Osteocyte (in vitro differentiated cells): ENCODE measurements around the gene VEPH1. TPM values are rescaled to one million over a fixed set of nuclear protein-coding genes. Genes with fewer than 3 reads are reported as not detected.

Experiments used
- DNase-seq: peaks from one replicate; pipeline ENCODE4 v3.0.0; 2021; ENCODE audit warnings: mixed read lengths; ENCODE audit not compliant: unreplicated experiment; ENCODE audit errors: extremely low spot score
- H3K27ac Mint-ChIP-seq: one replicate; pipeline ENCODE4 v1.8.0; 2021; ENCODE audit warnings: mild to moderate bottlenecking, mixed read lengths; ENCODE audit not compliant: unreplicated experiment
- H3K27me3 Mint-ChIP-seq: one replicate; pipeline ENCODE4 v1.8.0; 2021; ENCODE audit warnings: mixed read lengths; ENCODE audit not compliant: unreplicated experiment
- H3K36me3 Mint-ChIP-seq: one replicate; pipeline ENCODE4 v1.8.0; 2021; ENCODE audit warnings: mixed read lengths; ENCODE audit not compliant: unreplicated experiment
- H3K4me1 Mint-ChIP-seq: one replicate; pipeline ENCODE4 v1.8.0; 2021; ENCODE audit warnings: mixed read lengths; ENCODE audit not compliant: unreplicated experiment
- H3K4me3 Mint-ChIP-seq: one replicate; pipeline ENCODE4 v1.8.0; 2021; ENCODE audit warnings: mild to moderate bottlenecking, moderate library complexity, mixed read lengths; ENCODE audit not compliant: unreplicated experiment
- H3K9me3 Mint-ChIP-seq: one replicate; pipeline ENCODE4 v1.8.0; 2021; ENCODE audit warnings: mixed read lengths; ENCODE audit not compliant: unreplicated experiment
- total RNA-seq: library from RNA; stranded (reverse); gene quantifications from 2 replicates; pipeline ENCODE4 v1.2.1, GENCODE V29; 2021
- TF ChIP-seq, protein P1 (sequence below): fragments of 200-600 bp; sonication (generic); IDR thresholded peaks from 2 replicates; pipeline ENCODE4 v1.5.0; 2021; ENCODE audit warnings: antibody characterized with exemption, mild to moderate bottlenecking, moderate library complexity

VEPH1 gene
- total RNA-seq, 1 donor from 2014 or later: 0.46 TPM

DNA sequence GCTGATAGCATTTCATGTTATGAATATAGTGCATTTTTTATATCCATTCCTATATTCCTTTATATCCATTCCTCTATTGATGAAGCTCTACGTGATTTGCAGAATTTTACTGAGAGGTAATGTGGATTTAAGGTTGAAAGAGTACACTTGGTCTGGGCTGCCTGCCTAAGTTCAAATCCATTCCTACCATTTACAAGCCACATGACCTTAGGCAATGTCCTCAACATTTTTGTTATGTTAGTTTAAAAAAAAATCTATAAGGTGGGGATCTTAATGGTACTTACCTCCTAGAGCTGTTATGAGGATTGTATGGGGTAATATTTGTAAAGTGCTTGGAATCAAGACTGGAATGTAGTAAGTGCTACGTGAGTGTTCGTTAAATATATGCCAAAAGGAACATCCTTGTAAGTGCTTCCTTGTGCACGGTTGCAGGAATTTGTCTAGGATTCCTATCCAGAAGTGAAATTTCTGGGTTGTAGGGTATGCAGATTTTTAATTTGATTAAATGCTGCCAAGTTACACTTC, 11.2 kb upstream of the VEPH1 start:
- H3K4me1 Mint-ChIP-seq: no peaks in the 10 kb centered on the region
- peaks cover 3% of the 10 kb centered on the region for H3K9me3 Mint-ChIP-seq
- no peak overlapping the region for H3K4me3 Mint-ChIP-seq
- no peaks in the 10 kb centered on the region for H3K36me3 Mint-ChIP-seq
- H3K27me3 Mint-ChIP-seq: no peaks in the 10 kb centered on the region
- TF ChIP-seq, protein P1, sequence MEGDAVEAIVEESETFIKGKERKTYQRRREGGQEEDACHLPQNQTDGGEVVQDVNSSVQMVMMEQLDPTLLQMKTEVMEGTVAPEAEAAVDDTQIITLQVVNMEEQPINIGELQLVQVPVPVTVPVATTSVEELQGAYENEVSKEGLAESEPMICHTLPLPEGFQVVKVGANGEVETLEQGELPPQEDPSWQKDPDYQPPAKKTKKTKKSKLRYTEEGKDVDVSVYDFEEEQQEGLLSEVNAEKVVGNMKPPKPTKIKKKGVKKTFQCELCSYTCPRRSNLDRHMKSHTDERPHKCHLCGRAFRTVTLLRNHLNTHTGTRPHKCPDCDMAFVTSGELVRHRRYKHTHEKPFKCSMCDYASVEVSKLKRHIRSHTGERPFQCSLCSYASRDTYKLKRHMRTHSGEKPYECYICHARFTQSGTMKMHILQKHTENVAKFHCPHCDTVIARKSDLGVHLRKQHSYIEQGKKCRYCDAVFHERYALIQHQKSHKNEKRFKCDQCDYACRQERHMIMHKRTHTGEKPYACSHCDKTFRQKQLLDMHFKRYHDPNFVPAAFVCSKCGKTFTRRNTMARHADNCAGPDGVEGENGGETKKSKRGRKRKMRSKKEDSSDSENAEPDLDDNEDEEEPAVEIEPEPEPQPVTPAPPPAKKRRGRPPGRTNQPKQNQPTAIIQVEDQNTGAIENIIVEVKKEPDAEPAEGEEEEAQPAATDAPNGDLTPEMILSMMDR: no peak
- no peak for DNase-seq
- no peak overlapping the region for H3K27ac Mint-ChIP-seq

DNA sequence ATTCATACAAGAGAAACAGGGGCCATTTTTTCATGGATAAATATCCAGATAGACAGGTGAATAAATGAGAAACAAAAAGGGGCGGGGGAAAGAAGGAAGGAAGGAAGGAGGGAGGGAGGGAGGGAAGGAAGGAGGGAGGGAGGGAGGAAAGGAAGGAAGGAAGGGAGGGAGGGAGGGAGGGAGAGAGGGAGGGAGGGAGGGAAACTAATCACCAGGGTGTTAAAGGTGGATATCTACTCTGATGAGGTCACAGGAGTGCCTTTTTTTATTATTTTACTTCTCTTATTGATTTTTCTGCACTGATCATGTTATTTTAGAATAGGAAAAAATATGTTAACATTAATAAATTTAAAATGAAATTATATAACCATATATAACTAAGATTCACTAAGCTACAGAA, 10.4 kb upstream of the VEPH1 start:
- Mint-ChIP-seq H3K27me3 (no peaks in the 10 kb centered on the region), H3K36me3 (no peaks in the 10 kb centered on the region), H3K27ac (no peak overlapping the region), H3K9me3 (peaks cover 3% of the 10 kb centered on the region), H3K4me3 (no peak overlapping the region), H3K4me1 (no peaks in the 10 kb centered on the region)
- TF ChIP-seq, protein P1: no peak
- no peak for DNase-seq

DNA sequence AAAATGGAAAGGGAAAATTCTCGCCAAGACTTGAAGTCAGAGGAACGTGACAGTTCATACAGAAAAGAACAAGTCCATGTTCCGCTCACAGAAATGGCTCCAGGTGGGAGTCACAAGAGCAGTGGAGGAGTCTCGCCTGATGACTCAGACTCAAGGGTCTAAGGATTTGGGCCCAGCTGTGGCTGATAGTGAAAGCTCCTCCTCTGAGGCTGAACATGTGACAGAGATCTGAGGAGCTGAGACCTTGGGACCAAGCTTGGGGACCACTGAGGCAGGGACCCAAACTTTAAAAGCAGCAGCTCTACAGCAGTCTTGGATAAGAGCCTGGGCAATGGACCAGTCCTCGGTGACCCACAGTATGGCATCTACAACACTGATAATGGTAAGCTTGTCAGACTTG, 9.3 kb upstream of the VEPH1 start:
- H3K4me3 Mint-ChIP-seq: no peak overlapping the region
- H3K4me1 Mint-ChIP-seq: no peaks in the 10 kb centered on the region
- no peak overlapping the region for H3K27ac Mint-ChIP-seq
- TF ChIP-seq, protein P1: no peak
- peaks cover 3% of the 10 kb centered on the region for H3K9me3 Mint-ChIP-seq
- no peaks in the 10 kb centered on the region for H3K36me3 Mint-ChIP-seq
- DNase-seq: no peak
- H3K27me3 Mint-ChIP-seq: no peaks in the 10 kb centered on the region

DNA sequence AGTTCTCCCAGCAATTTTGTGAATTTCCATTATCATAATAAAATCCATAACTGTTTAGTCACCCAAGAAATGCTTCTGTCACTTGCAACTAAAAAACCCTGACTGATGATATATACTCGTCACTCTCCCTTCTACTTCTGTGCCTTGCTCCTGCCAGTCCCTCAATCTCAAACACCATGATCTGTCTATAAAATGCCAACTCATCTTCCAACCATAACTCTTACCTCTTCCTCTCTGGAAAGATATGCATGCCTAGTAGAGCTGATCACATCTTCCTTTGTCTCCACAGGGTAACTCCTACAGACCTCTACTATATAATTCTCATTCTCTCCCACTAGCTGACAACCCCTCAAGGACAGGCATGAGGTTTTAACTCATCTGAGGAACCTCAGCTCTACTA, 5.2 kb upstream of the VEPH1 start:
- H3K9me3 Mint-ChIP-seq: peaks cover 3% of the 10 kb centered on the region
- H3K27me3 Mint-ChIP-seq: no peaks in the 10 kb centered on the region
- H3K4me3 Mint-ChIP-seq: no peak overlapping the region
- DNase-seq: no peak
- H3K36me3 Mint-ChIP-seq: no peaks in the 10 kb centered on the region
- H3K4me1 Mint-ChIP-seq: no peaks in the 10 kb centered on the region
- H3K27ac Mint-ChIP-seq: no peak overlapping the region
- TF ChIP-seq, protein P1: no peak

DNA sequence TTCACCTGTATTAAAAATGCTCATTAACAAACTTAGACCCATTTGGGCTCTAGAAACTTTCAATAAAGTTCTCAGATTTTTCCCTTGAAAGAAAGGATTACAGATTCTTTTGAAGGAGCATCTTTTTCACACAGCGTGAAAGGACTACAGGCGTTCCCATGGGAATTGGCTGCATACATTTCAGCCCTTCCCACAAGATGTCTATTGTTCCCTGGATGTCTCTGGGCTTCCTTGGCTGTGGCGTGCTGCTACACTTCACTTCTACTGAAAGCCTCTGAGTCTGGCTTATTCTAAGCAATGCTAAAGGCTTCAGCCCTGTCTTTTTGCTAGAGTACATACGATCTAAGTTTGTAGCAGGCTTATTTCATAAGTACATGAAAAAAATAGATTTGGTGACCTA, 1.4 kb downstream of the VEPH1 start:
- Mint-ChIP-seq H3K27ac (no peak overlapping the region), H3K4me3 (no peak overlapping the region), H3K4me1 (peaks cover 18% of the 10 kb centered on the region)

More for the DNA sequence above, 1.4 kb downstream of the VEPH1 start:
- Mint-ChIP-seq H3K27me3 (no peaks in the 10 kb centered on the region), H3K9me3 (no peaks in the 10 kb centered on the region), H3K36me3 (no peaks in the 10 kb centered on the region)
- TF ChIP-seq, protein P1: no peak
- DNase-seq: no peak
